Measurements from ENCODE around the gene RAB10. TPM values are rescaled to one million over a fixed set of nuclear protein-coding genes. Genes with fewer than 3 reads are reported as not detected.

The RAB10 gene
- total RNA-seq, 2 donors from 2014 or later = 115 to 121 TPM

- Mint-ChIP-seq H3K27me3 (ENCODE audit: insufficient read depth) (no peaks in the 10 kb centered on the region), H3K27ac (no peak overlapping the region), H3K4me3 (no peak overlapping the region), H3K36me3 (ENCODE audit: low read depth) (peaks cover 21% of the 10 kb centered on the region), H3K4me1 (peaks cover 13% of the 10 kb centered on the region), H3K9me3 (no peaks in the 10 kb centered on the region)
- peaks cover 23% of the 10 kb centered on the region for H3K36me3 ChIP-seq (ENCODE audit: control insufficient read depth, insufficient read depth, low read length)
- no peaks in the 10 kb centered on the region for H3K9me3 ChIP-seq (ENCODE audit: control insufficient read depth, low read length)
- H3K9ac ChIP-seq (ENCODE audit: extremely low read depth, low read length, poor library complexity, severe bottlenecking) = no peak overlapping the region
- H3K27me3 ChIP-seq (ENCODE audit: control insufficient read depth, insufficient read depth, low read length, poor library complexity, severe bottlenecking) = no peaks in the 10 kb centered on the region
- DNase-seq = no peak
- no peak for TF ChIP-seq CTCF (conservative IDR thresholded peaks at IDR 0.05)
- peaks cover 3% of the 10 kb centered on the region for H3K4me1 ChIP-seq (ENCODE audit: control insufficient read depth, insufficient read depth, low read length)
- H3K27ac ChIP-seq (ENCODE audit: low read depth, low read length) = no peak overlapping the region
- WGBS, 2 experiments (ENCODE audit: insufficient coverage in 1 of 2, insufficient read length in 1 of 2) = 82 to 99% methylated on average over 2 to 4 of the region's 4 CpGs
- H3K4me3 ChIP-seq (ENCODE audit: low read length) = no peak overlapping the region
Observed at GRCh38 chr2:26054598-26055348, 20.9 kb downstream of the RAB10 start.

- Mint-ChIP-seq H3K27me3 (ENCODE audit: insufficient read depth) (no peaks in the 10 kb centered on the region), H3K4me3 (no peak overlapping the region), H3K4me1 (peaks cover 13% of the 10 kb centered on the region), H3K9me3 (no peaks in the 10 kb centered on the region), H3K27ac (peak overlapping the region; percentile 2), H3K36me3 (ENCODE audit: low read depth) (peaks cover 32% of the 10 kb centered on the region)
- H3K36me3 ChIP-seq (ENCODE audit: control insufficient read depth, insufficient read depth, low read length) = peaks cover 12% of the 10 kb centered on the region
- H3K9me3 ChIP-seq (ENCODE audit: control insufficient read depth, low read length) = no peaks in the 10 kb centered on the region
- TF ChIP-seq CTCF (conservative IDR thresholded peaks at IDR 0.05) = no peak
- 96 to 98% methylated on average over 3 to 4 of the region's 4 CpGs for WGBS, 2 experiments (ENCODE audit: insufficient coverage in 1 of 2, insufficient read length in 1 of 2)
- no peak overlapping the region for H3K4me3 ChIP-seq (ENCODE audit: low read length)
- H3K27ac ChIP-seq (ENCODE audit: low read depth, low read length) = no peak overlapping the region
- H3K4me1 ChIP-seq (ENCODE audit: control insufficient read depth, insufficient read depth, low read length) = peaks cover 3% of the 10 kb centered on the region
- H3K9ac ChIP-seq (ENCODE audit: extremely low read depth, low read length, poor library complexity, severe bottlenecking) = no peak overlapping the region
- no peaks in the 10 kb centered on the region for H3K27me3 ChIP-seq (ENCODE audit: control insufficient read depth, insufficient read depth, low read length, poor library complexity, severe bottlenecking)
- DNase-seq = no peak
Observed at GRCh38 chr2:26058390-26058789, 24.5 kb downstream of the RAB10 start.

GRCh38 chr2:26059542-26059941 lies 25.7 kb downstream of the RAB10 start:
- Histone ChIP-seq H3K9me3 (ENCODE audit: control insufficient read depth, low read length) (no peaks in the 10 kb centered on the region), H3K27me3 (ENCODE audit: control insufficient read depth, insufficient read depth, low read length, poor library complexity, severe bottlenecking) (no peaks in the 10 kb centered on the region), H3K36me3 (ENCODE audit: control insufficient read depth, insufficient read depth, low read length) (peaks cover 21% of the 10 kb centered on the region), H3K9ac (ENCODE audit: extremely low read depth, low read length, poor library complexity, severe bottlenecking) (no peak overlapping the region), H3K4me3 (ENCODE audit: low read length) (no peak overlapping the region), H3K27ac (ENCODE audit: low read depth, low read length) (no peak overlapping the region), H3K4me1 (ENCODE audit: control insufficient read depth, insufficient read depth, low read length) (peaks cover 3% of the 10 kb centered on the region)
- Mint-ChIP-seq H3K27me3 (ENCODE audit: insufficient read depth) (no peaks in the 10 kb centered on the region), H3K36me3 (ENCODE audit: low read depth) (peaks cover 40% of the 10 kb centered on the region), H3K27ac (no peak overlapping the region), H3K4me1 (peaks cover 13% of the 10 kb centered on the region), H3K9me3 (no peaks in the 10 kb centered on the region), H3K4me3 (no peak overlapping the region)
- peak; percentile 34 for TF ChIP-seq CTCF (conservative IDR thresholded peaks at IDR 0.05)
- 84% methylated on average over 3 of the region's 3 CpGs; no CpG with 5 or more reads in 1 of the 2 experiments for WGBS, 2 experiments (ENCODE audit: insufficient coverage in 1 of 2, insufficient read length in 1 of 2)
- no peak for DNase-seq
